ENCODE data around the gene CPA5. TPM values are rescaled to one million over a fixed set of nuclear protein-coding genes. Genes with fewer than 3 reads are reported as not detected.

The CPA5 gene
- total and polyA plus RNA-seq, 3 donors from 2014 or later: 11.5 to 59.4 (median 46.7) TPM

- 89 to 95% methylated on average over 7 of the region's 7 CpGs for WGBS, 2 donors
- Histone ChIP-seq H3K4me1 (peaks cover 15% of the 10 kb centered on the region), H3K4me3 (no peak overlapping the region), H3K36me3 (ENCODE audit: low read depth, missing control alignments) (no peaks in the 10 kb centered on the region), H3K27me3 (no peaks in the 10 kb centered on the region), H3K9me3 (no peaks in the 10 kb centered on the region), H3K27ac (no peak overlapping the region)
- DNase-seq: no peak
- no peak for TF ChIP-seq POLR2A (IDR thresholded peaks at IDR 0.05)
- TF ChIP-seq CTCF (IDR thresholded peaks at IDR 0.05): no peak
- intact Hi-C loops (cut with DNase I; ENCODE audit: low total_unique reads): no loop called here
Measured at GRCh38 chr7:130361681-130362080, 17.1 kb downstream of the CPA5 start.

- Histone ChIP-seq H3K4me1 (peaks cover 14% of the 10 kb centered on the region), H3K9me3 (no peaks in the 10 kb centered on the region), H3K27ac (no peak overlapping the region), H3K4me3 (no peak overlapping the region), H3K36me3 (ENCODE audit: low read depth, missing control alignments) (no peaks in the 10 kb centered on the region), H3K27me3 (no peaks in the 10 kb centered on the region)
- intact Hi-C loops (cut with DNase I; ENCODE audit: low total_unique reads): no loop called here
- no peak for DNase-seq
- TF ChIP-seq POLR2A (IDR thresholded peaks at IDR 0.05): no peak
- no peak for TF ChIP-seq CTCF (IDR thresholded peaks at IDR 0.05)
- 90 to 91% methylated on average over 10 of the region's 10 CpGs for WGBS, 2 donors
Measured at GRCh38 chr7:130362251-130362816, 17.7 kb downstream of the CPA5 start.

GRCh38 chr7:130363026-130363847 is 18.6 kb downstream of the CPA5 start:
- intact Hi-C loops (cut with DNase I; ENCODE audit: low total_unique reads): no loop called here
- WGBS, 2 donors: 75 to 87% methylated on average over 3 to 8 of the region's 8 CpGs
- peaks cover 14% of the 10 kb centered on the region for H3K4me1 ChIP-seq
- no peak for DNase-seq
- H3K9me3 ChIP-seq: no peaks in the 10 kb centered on the region
- no peak overlapping the region for H3K27ac ChIP-seq
- H3K27me3 ChIP-seq: no peaks in the 10 kb centered on the region
- no peak overlapping the region for H3K4me3 ChIP-seq
- no peak for TF ChIP-seq CTCF (IDR thresholded peaks at IDR 0.05)
- TF ChIP-seq POLR2A (IDR thresholded peaks at IDR 0.05): no peak
- H3K36me3 ChIP-seq (ENCODE audit: low read depth, missing control alignments): no peaks in the 10 kb centered on the region

- no peak for DNase-seq
- 70 to 71% methylated on average over 4 of the region's 4 CpGs for WGBS, 2 donors
Measured at GRCh38 chr7:130364451-130364850, 19.8 kb downstream of the CPA5 start.

More at GRCh38 chr7:130364451-130364850, 19.8 kb downstream of the CPA5 start:
- no peak overlapping the region for H3K4me3 ChIP-seq
- intact Hi-C loops (cut with DNase I; ENCODE audit: low total_unique reads): no loop called here
- H3K4me1 ChIP-seq: peaks cover 22% of the 10 kb centered on the region
- H3K27ac ChIP-seq: peak overlapping the region in 1 of 2 donors; percentile 68
- H3K27me3 ChIP-seq: no peaks in the 10 kb centered on the region
- no peaks in the 10 kb centered on the region for H3K9me3 ChIP-seq
- TF ChIP-seq CTCF (IDR thresholded peaks at IDR 0.05) (no peak), POLR2A (IDR thresholded peaks at IDR 0.05) (no peak)
- no peaks in the 10 kb centered on the region for H3K36me3 ChIP-seq (ENCODE audit: low read depth, missing control alignments)

Data from testis (tissue), 3 donors.